ENCODE measurements around the gene AOC2.

GRCh38 chr17:42843358-42843934 is 934 bp upstream of the AOC2 start:
- no peak for TF ChIP-seq GATA2 (IDR thresholded peaks at IDR 0.05; ENCODE audit: low read depth, low read length)
- no peak for TF ChIP-seq GATA3 (IDR thresholded peaks at IDR 0.05; ENCODE audit: low read depth, low read length)

All from SH-SY5Y (cell line).